GM19351 (cell line): ENCODE data around the gene RNFT2.

Experiments
- ATAC-seq: cut with Tn5 transposase; IDR thresholded peaks from one replicate; pipeline ENCODE4 v1.9.1; 2021; ENCODE audit warnings: mild to moderate bottlenecking, moderate library complexity; ENCODE audit not compliant: unreplicated experiment

The RNFT2 gene

GRCh38 chr12:116896411-116896924 is 158.4 kb downstream of the RNFT2 start:
- no peak for ATAC-seq

GRCh38 chr12:116897476-116897875 is 159.4 kb downstream of the RNFT2 start:
- ATAC-seq: no peak

- ATAC-seq: no peak
Measured at GRCh38 chr12:116898669-116899068, 160.6 kb downstream of the RNFT2 start.

GRCh38 chr12:116901612-116902011 is 163.5 kb downstream of the RNFT2 start:
- no peak for ATAC-seq
